ENCODE measurements around the gene CCDC78.

GRCh38 chr16:704552-705380 is 21.5 kb downstream of the CCDC78 start:
- TF ChIP-seq TAF1 (IDR thresholded peaks at IDR 0.05; ENCODE audit: borderline replicate concordance, insufficient read depth, low read length): no peak
- TF ChIP-seq REST (IDR thresholded peaks at IDR 0.05; ENCODE audit: insufficient read depth in 1 of 2, low read depth in 2 of 2, low read length in 2 of 2): peak; percentile 72 to 89
- no peak for TF ChIP-seq SIN3A (IDR thresholded peaks at IDR 0.05; ENCODE audit: borderline replicate concordance, insufficient read depth, low read length)
- no peak for TF ChIP-seq POLR2AphosphoS5 (IDR thresholded peaks at IDR 0.05; ENCODE audit: low read depth, low read length)
- TF ChIP-seq FOXP2 (optimal IDR thresholded peaks at IDR 0.05; ENCODE audit: borderline replicate concordance, extremely low read depth, extremely low read length, insufficient read depth): no peak
